Measurements from ENCODE around the gene CTU2. TPM values are rescaled to one million over a fixed set of nuclear protein-coding genes. Genes with fewer than 3 reads are reported as not detected.

The CTU2 gene
- total and polyA plus RNA-seq, 9 of the 15 experiments (the other 6 are each of a cell fraction or from before 2014, with no cell fraction given), result 1.3 to 105 (median 23.2) TPM

DNA sequence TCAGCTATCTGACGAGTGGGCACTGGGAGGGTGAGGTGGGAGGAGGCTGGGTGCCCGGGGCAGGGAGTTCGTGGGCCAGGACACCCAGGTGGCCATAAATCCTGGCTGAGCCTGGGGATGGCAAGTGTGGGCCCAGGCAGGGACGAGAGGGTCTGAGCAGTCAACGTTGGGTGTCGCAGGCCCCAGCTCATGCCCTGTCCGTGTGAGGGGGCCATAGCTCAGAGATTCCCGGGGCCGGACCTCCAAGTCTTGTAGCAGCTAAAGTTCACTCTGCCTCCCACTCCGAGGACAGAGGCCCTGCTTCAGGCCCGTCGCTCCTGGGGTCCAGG is 34.4 kb downstream of the CTU2 start (continued):
- TF ChIP-seq, protein P1, sequence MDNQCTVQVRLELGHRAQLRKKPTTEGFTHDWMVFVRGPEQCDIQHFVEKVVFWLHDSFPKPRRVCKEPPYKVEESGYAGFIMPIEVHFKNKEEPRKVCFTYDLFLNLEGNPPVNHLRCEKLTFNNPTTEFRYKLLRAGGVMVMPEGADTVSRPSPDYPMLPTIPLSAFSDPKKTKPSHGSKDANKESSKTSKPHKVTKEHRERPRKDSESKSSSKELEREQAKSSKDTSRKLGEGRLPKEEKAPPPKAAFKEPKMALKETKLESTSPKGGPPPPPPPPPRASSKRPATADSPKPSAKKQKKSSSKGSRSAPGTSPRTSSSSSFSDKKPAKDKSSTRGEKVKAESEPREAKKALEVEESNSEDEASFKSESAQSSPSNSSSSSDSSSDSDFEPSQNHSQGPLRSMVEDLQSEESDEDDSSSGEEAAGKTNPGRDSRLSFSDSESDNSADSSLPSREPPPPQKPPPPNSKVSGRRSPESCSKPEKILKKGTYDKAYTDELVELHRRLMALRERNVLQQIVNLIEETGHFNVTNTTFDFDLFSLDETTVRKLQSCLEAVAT (IDR thresholded peaks at IDR 0.05), result no peak
- TF ChIP-seq DNMT1 (IDR thresholded peaks at IDR 0.05) (no peak), HDAC1 (IDR thresholded peaks at IDR 0.05) (no peak), IRF2 (CRISPR knock-in tag; IDR thresholded peaks at IDR 0.05) (no peak), PCBP1 (IDR thresholded peaks at IDR 0.05; ENCODE audit: low read depth, low read length, poor library complexity, severe bottlenecking) (no peak)

DNA sequence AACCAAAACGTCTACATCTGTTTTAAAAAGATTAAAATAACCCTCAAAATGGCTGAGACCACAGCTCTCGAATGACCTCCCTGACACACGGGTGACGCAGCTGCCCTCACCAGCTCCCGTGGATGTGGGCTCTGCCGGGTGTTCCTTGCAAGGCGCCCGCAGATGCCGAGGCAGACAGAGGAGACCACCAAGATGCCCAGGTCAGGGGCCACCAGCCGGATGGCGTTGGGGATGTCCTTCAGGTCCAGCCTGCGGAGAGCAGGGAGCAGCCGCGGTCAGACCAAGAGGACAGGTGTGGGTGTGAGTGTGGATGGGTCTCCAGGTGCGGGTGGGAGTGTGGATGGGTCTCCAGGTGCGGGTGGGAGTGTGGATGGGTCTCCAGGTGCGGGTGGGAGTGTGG is 35.1 kb downstream of the CTU2 start:
- H2AFZ ChIP-seq (ENCODE audit: low read depth, low read length), result no peak overlapping the region
- no TSS peak for BruUV-seq (replicated peaks)
- DNase-seq (ENCODE audit: extremely low read depth in 1 of 4, low spot score in 3 of 4) (no peak), FAIRE-seq (no peak), ATAC-seq (no peak)
- in situ Hi-C loops (cut with MboI), result no loop called here
- H3K27ac ChIP-seq (ENCODE audit: extremely low read depth, low read depth, low read length), result no peak overlapping the region
- peaks cover 0 to 95% of the 10 kb centered on the region in 2 experiments; a peak in 3 of 5 replicates for H3K4me1 ChIP-seq (replicated peaks in 1 of 2; ENCODE audit: control insufficient read depth in 2 of 2, insufficient read depth in 2 of 2, low read length in 2 of 2)
- H3K9me3 ChIP-seq (replicated peaks; ENCODE audit: control insufficient read depth, insufficient read depth, low read depth, low read length), result no peaks in the 10 kb centered on the region
- intact Hi-C loops (cut with micrococcal nuclease), result no loop called here
- 89% methylated on average over 17 of the region's 17 CpGs for WGBS (ENCODE audit: insufficient coverage, low coverage, missing lambda C conversion rate)
- CTCF ChIA-PET (ENCODE audit: low intra/inter-chr PET ratio), result interaction anchor here (4.6 kb wide), 1 partner anchor 44 kb away, joined by 32 read pairs; the partner anchor contains the start of gene PIEZO1
- H4K20me1 ChIP-seq (replicated peaks; ENCODE audit: control insufficient read depth, insufficient read depth, low read length), result peaks cover 26% of the 10 kb centered on the region; the same call in 1 of the 2 replicates
- no peak overlapping the region for H3K4me3 ChIP-seq
- H3K9ac ChIP-seq (ENCODE audit: insufficient read depth in 1 of 2, low read depth in 2 of 2, low read length in 2 of 2), result no peak overlapping the region
- H3K27me3 ChIP-seq (ENCODE audit: control insufficient read depth in 2 of 2, insufficient read depth in 2 of 2, low read length in 2 of 2), result no peaks in the 10 kb centered on the region
- no peak overlapping the region for H3K4me2 ChIP-seq (ENCODE audit: insufficient read depth, low read length)
- peaks cover 93% of the 10 kb centered on the region; the same call in 2 of the 3 replicates for H3K36me3 ChIP-seq (ENCODE audit: control insufficient read depth, insufficient read depth, low read length)
- POLR2A ChIA-PET, result no interaction called here
- peaks cover 29% of the 10 kb centered on the region for H3K79me2 ChIP-seq (ENCODE audit: control insufficient read depth, insufficient read depth, low read length)
- peaks cover 5% of the 10 kb centered on the region for H3K9me1 ChIP-seq (ENCODE audit: control insufficient read depth, insufficient read depth, low read length)
- TF ChIP-seq HNRNPLL (IDR thresholded peaks at IDR 0.05; ENCODE audit: low read depth, low read length, poor library complexity, severe bottlenecking), result no peak
- no peak for TF ChIP-seq ZNF766 (CRISPR knock-in tag; conservative IDR thresholded peaks at IDR 0.05)
- TF ChIP-seq SRSF3 (IDR thresholded peaks at IDR 0.05; ENCODE audit: insufficient read depth, low read length), result no peak
- TF ChIP-seq NR2F6 (CRISPR knock-in tag; IDR thresholded peaks at IDR 0.05), result no peak
- TF ChIP-seq CCNT2 (IDR thresholded peaks at IDR 0.05; ENCODE audit: borderline replicate concordance, extremely low read depth, insufficient read length, low read depth, low read length), result no peak
- TF ChIP-seq, protein P2, sequence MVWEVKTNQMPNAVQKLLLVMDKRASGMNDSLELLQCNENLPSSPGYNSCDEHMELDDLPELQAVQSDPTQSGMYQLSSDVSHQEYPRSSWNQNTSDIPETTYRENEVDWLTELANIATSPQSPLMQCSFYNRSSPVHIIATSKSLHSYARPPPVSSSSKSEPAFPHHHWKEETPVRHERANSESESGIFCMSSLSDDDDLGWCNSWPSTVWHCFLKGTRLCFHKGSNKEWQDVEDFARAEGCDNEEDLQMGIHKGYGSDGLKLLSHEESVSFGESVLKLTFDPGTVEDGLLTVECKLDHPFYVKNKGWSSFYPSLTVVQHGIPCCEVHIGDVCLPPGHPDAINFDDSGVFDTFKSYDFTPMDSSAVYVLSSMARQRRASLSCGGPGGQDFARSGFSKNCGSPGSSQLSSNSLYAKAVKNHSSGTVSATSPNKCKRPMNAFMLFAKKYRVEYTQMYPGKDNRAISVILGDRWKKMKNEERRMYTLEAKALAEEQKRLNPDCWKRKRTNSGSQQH (CRISPR knock-in tag; IDR thresholded peaks at IDR 0.05), result no peak
- no peak for TF ChIP-seq CHD2 (IDR thresholded peaks at IDR 0.05; ENCODE audit: low read depth, low read length)
- TF ChIP-seq DACH1 (IDR thresholded peaks at IDR 0.05; ENCODE audit: partially characterized antibody), result no peak
- no peak for TF ChIP-seq NEUROD1 (IDR thresholded peaks at IDR 0.05; ENCODE audit: borderline replicate concordance, low read depth, low read length, partially characterized antibody)
- no peak for TF ChIP-seq SRSF7 (optimal IDR thresholded peaks at IDR 0.05; ENCODE audit: low read depth, low read length)
- no peak for TF ChIP-seq PTBP1 (IDR thresholded peaks at IDR 0.05; ENCODE audit: low read depth, low read length)
- no peak for TF ChIP-seq ZNF184 (CRISPR knock-in tag; IDR thresholded peaks at IDR 0.05)
- no peak for TF ChIP-seq ZNF12 (CRISPR knock-in tag; IDR thresholded peaks at IDR 0.05)
- TF ChIP-seq NCOA6 (IDR thresholded peaks at IDR 0.05), result no peak
- no peak for TF ChIP-seq ETS2 (tag; IDR thresholded peaks at IDR 0.05; ENCODE audit: borderline replicate concordance, poor library complexity, severe bottlenecking)
- TF ChIP-seq GATA2 (CRISPR knock-in tag; IDR thresholded peaks at IDR 0.05), result no peak
- TF ChIP-seq ZNF165 (CRISPR knock-in tag; IDR thresholded peaks at IDR 0.05; ENCODE audit: borderline replicate concordance), result no peak
